HEK293T (cell line): ENCODE results near the gene GLT8D2.
A peak's percentile ranks its signal among the peaks of the same experiment; 100 is the strongest.

Source experiments
- CTCF ChIA-PET: fragments of 350-600 bp; formaldehyde crosslinking; extraction: SDS; loops from one replicate; lab custom pipeline; 2021; ENCODE audit warnings: antibody characterized with exemption, inconsistent platforms; lab: Yijun Ruan, JAX
- POLR2A ChIA-PET: fragments of 350-600 bp; formaldehyde crosslinking; extraction: SDS; loops from one replicate; lab custom pipeline; 2020; ENCODE audit warnings: antibody characterized with exemption, inconsistent platforms; lab: Yijun Ruan, JAX
- DNase-seq: peaks from one replicate; pipeline ENCODE4 v3.0.0; 2012; ENCODE audit warnings: mixed read lengths; ENCODE audit errors: extremely low spot score
- ARNT ChIP-seq: fragments of 450-650 bp; IDR thresholded peaks from 2 replicates; pipeline ENCODE4 v1.6.1; 2017; ENCODE audit warnings: mild to moderate bottlenecking
- BHLHE40 ChIP-seq: fragments of 450-650 bp; IDR thresholded peaks from 2 replicates; pipeline ENCODE4 v1.6.1; 2016; ENCODE audit warnings: mild to moderate bottlenecking, moderate library complexity, borderline replicate concordance
- CTBP1 ChIP-seq: fragments of 450-650 bp; IDR thresholded peaks from 2 replicates; pipeline ENCODE4 v1.6.1; 2016; ENCODE audit warnings: borderline replicate concordance
- ELF4 ChIP-seq: fragments of 450-650 bp; IDR thresholded peaks from 2 replicates; pipeline ENCODE4 v1.6.1; 2017; ENCODE audit warnings: antibody characterized with exemption
- FOXA1 ChIP-seq: fragments of 450-650 bp; IDR thresholded peaks from 2 replicates; pipeline ENCODE4 v1.6.1; 2016; ENCODE audit warnings: mild to moderate bottlenecking
- FOXK2 ChIP-seq: fragments of 450-650 bp; IDR thresholded peaks from 2 replicates; pipeline ENCODE4 v1.6.1; 2016; ENCODE audit warnings: mild to moderate bottlenecking
- FOXM1 ChIP-seq: fragments of 450-650 bp; IDR thresholded peaks from 2 replicates; pipeline ENCODE4 v1.6.1; 2017; ENCODE audit warnings: mild to moderate bottlenecking, borderline replicate concordance
- HDGF ChIP-seq: fragments of 450-650 bp; IDR thresholded peaks from 2 replicates; pipeline ENCODE4 v1.6.1; 2017; ENCODE audit warnings: antibody characterized with exemption, borderline replicate concordance
- L3MBTL2 ChIP-seq: fragments of 450-650 bp; conservative IDR thresholded peaks from 2 replicates; pipeline ENCODE4 v1.6.1; 2016; ENCODE audit warnings: mild to moderate bottlenecking
- LEF1 ChIP-seq: fragments of 450-650 bp; IDR thresholded peaks from 2 replicates; pipeline ENCODE4 v1.6.1; 2017; ENCODE audit warnings: mild to moderate bottlenecking, borderline replicate concordance
- NFRKB ChIP-seq: fragments of 450-650 bp; IDR thresholded peaks from 2 replicates; pipeline ENCODE4 v1.6.1; 2016; ENCODE audit warnings: mild to moderate bottlenecking, moderate library complexity
- PKNOX1 ChIP-seq: fragments of 450-650 bp; IDR thresholded peaks from 2 replicates; pipeline ENCODE4 v1.6.1; 2016
- SP1 ChIP-seq: fragments of 450-650 bp; IDR thresholded peaks from 2 replicates; pipeline ENCODE4 v1.6.1; 2017
- SUZ12 ChIP-seq: fragments of 450-650 bp; IDR thresholded peaks from 2 replicates; pipeline ENCODE4 v1.6.1; 2016; ENCODE audit warnings: mild to moderate bottlenecking
- TARDBP ChIP-seq: fragments of 450-650 bp; IDR thresholded peaks from 2 replicates; pipeline ENCODE4 v1.6.1; 2016
- ZNF384 ChIP-seq: fragments of 450-650 bp; IDR thresholded peaks from 2 replicates; pipeline ENCODE4 v1.6.1; 2016

Gene GLT8D2

GRCh38 chr12:103966736-103967135 lies 83.3 kb downstream of the GLT8D2 start:
- ChIA-PET CTCF (interaction anchor here (1.3 kb wide), 1 partner anchor 143 kb away, joined by 3 read pairs; no protein-coding TSS in a partner anchor), POLR2A (interaction anchor here (1.1 to 4.3 kb wide), 12 partner anchors 10 to 187 kb away, joined by 3 to 111 read pairs (median 5); partner anchors contain the start of genes HCFC2 and HSP90B1)
- no peak for DNase-seq
- TF ChIP-seq BHLHE40 (no peak), SUZ12 (no peak)

- no peak for TF ChIP-seq NFRKB
- TF ChIP-seq TARDBP = no peak
- no peak for TF ChIP-seq FOXA1
- TF ChIP-seq CTBP1 = no peak
- peak; percentile 88 for TF ChIP-seq ELF4
- TF ChIP-seq ZNF384 = no peak
- peak; percentile 91 for TF ChIP-seq L3MBTL2
- peak; percentile 92 for DNase-seq
- ChIA-PET CTCF (interaction anchor here (0.7 to 1.3 kb wide), 3 partner anchors 9 to 143 kb away, joined by 3 to 4 read pairs (median 3); no protein-coding TSS in a partner anchor), POLR2A (interaction anchor here (0.5 to 4.3 kb wide), 37 partner anchors 8 to 1814 kb away, joined by 3 to 111 read pairs (median 4); partner anchors contain the start of genes GLT8D2, HCFC2, HSP90B1 and NFYB)
These were observed 84.1 kb downstream of the GLT8D2 start, which contains the start of gene TDG for GRCh38 chr12:103965590-103966504. TDG (plus strand) TSS chr12:103965872; CDS start chr12:103966038, 166 bp downstream.

GRCh38 chr12:103965255-103965589 lies 84.8 kb downstream of the GLT8D2 start:
- ChIA-PET POLR2A (interaction anchor here (0.5 to 4.3 kb wide), 33 partner anchors 9 to 1814 kb away, joined by 3 to 111 read pairs (median 5); partner anchors contain the start of genes GLT8D2, HCFC2, HSP90B1 and NFYB), CTCF (interaction anchor here (0.7 to 1.1 kb wide), 2 partner anchors 9 to 144 kb away, joined by 3 to 4 read pairs; no protein-coding TSS in a partner anchor)
- TF ChIP-seq NFRKB (no peak), CTBP1 (no peak), ELF4 (no peak), PKNOX1 (no peak), FOXA1 (no peak), ZNF384 (no peak), FOXK2 (no peak), LEF1 (no peak), TARDBP (no peak), BHLHE40 (no peak), FOXM1 (no peak), SP1 (no peak), HDGF (no peak), ARNT (no peak), L3MBTL2 (no peak), SUZ12 (no peak)
- DNase-seq = no peak

- DNase-seq = no peak
- no peak for TF ChIP-seq ELF4
- TF ChIP-seq FOXK2 = no peak
- no peak for TF ChIP-seq CTBP1
- TF ChIP-seq ARNT = no peak
- no peak for TF ChIP-seq ZNF384
- TF ChIP-seq SP1 = no peak
- no peak for TF ChIP-seq SUZ12
- TF ChIP-seq NFRKB = no peak
- no peak for TF ChIP-seq L3MBTL2
- no peak for TF ChIP-seq FOXM1
- no peak for TF ChIP-seq FOXA1
- no peak for TF ChIP-seq HDGF
- no peak for TF ChIP-seq TARDBP
- POLR2A ChIA-PET = interaction anchor here (1.2 to 4.3 kb wide), 8 partner anchors 9 to 172 kb away, joined by 6 to 111 read pairs (median 10); partner anchors contain the start of genes HSP90B1 and NFYB
- CTCF ChIA-PET = no interaction called here
These were observed 85.2 kb downstream of the GLT8D2 start for GRCh38 chr12:103964805-103965204.

GRCh38 chr12:103962493-103962892 lies 87.5 kb downstream of the GLT8D2 start:
- POLR2A ChIA-PET = interaction anchor here (1.0 kb wide), 1 partner anchor 17 kb away, joined by 3 read pairs; no protein-coding TSS in a partner anchor
- CTCF ChIA-PET = no interaction called here

GRCh38 chr12:103960616-103961227 lies 89.3 kb downstream of the GLT8D2 start:
- no peak for DNase-seq
- CTCF ChIA-PET = interaction anchor here (1.3 kb wide), 1 partner anchor 148 kb away, joined by 7 read pairs; no protein-coding TSS in a partner anchor
- no peak for TF ChIP-seq ARNT
- TF ChIP-seq SUZ12 = no peak
- peak; percentile 50; the same call in 1 of the 2 replicates for TF ChIP-seq PKNOX1
- no peak for TF ChIP-seq CTBP1
- POLR2A ChIA-PET = interaction anchor here (1.0 kb wide), 1 partner anchor 31 kb away, joined by 3 read pairs; no protein-coding TSS in a partner anchor

More at GRCh38 chr12:103962493-103962892, 87.5 kb downstream of the GLT8D2 start:
- TF ChIP-seq PKNOX1 = peak; percentile 18; the same call in 1 of the 2 replicates
- TF ChIP-seq LEF1 = no peak
- no peak for DNase-seq
